HEK293 (cell line): ENCODE results near the gene PHF8.

Experiments
- CTCF ChIP-seq: fragments of 450-650 bp; formaldehyde crosslinking; IDR thresholded peaks from 2 replicates; pipeline ENCODE4 v1.5.1; 2016; ENCODE audit warnings: missing biosample characterization, missing genetic modification characterization
- OSR2 ChIP-seq: fragments of 450-650 bp; formaldehyde crosslinking; IDR thresholded peaks from 2 replicates; pipeline ENCODE4 v1.5.1; 2016; ENCODE audit warnings: missing biosample characterization, missing genetic modification characterization
- SP2 ChIP-seq: fragments of 450-650 bp; formaldehyde crosslinking; IDR thresholded peaks from 2 replicates; pipeline ENCODE4 v1.5.1; 2016; ENCODE audit warnings: missing biosample characterization, missing genetic modification characterization
- TCF7L2 ChIP-seq: IDR thresholded peaks from 2 replicates; pipeline ENCODE4 v1.6.1; 2011; ENCODE audit warnings: low read depth, mild to moderate bottlenecking, inconsistent platforms, low read length, moderate library complexity, borderline replicate concordance
- YY1 ChIP-seq: fragments of 450-650 bp; formaldehyde crosslinking; IDR thresholded peaks from 2 replicates; pipeline ENCODE4 v1.5.1; 2018; ENCODE audit warnings: missing biosample characterization, missing genetic modification characterization
- ZBTB11 ChIP-seq: fragments of 450-650 bp; formaldehyde crosslinking; conservative IDR thresholded peaks from 2 replicates; pipeline ENCODE4 v1.5.1; 2016; ENCODE audit warnings: low read depth, missing biosample characterization, missing genetic modification characterization
- ZNF398 ChIP-seq: fragments of 450-650 bp; formaldehyde crosslinking; IDR thresholded peaks from 2 replicates; pipeline ENCODE4 v1.5.1; 2017; ENCODE audit warnings: missing biosample characterization, missing genetic modification characterization
- ZNF501 ChIP-seq: fragments of 450-650 bp; formaldehyde crosslinking; IDR thresholded peaks from 2 replicates; pipeline ENCODE4 v1.5.1; 2016; ENCODE audit warnings: missing biosample characterization, missing genetic modification characterization
- ZNF571 ChIP-seq: fragments of 450-650 bp; formaldehyde crosslinking; IDR thresholded peaks from 2 replicates; pipeline ENCODE4 v1.5.0; 2017; ENCODE audit warnings: missing biosample characterization, missing genetic modification characterization
- ZNF791 ChIP-seq: fragments of 450-650 bp; formaldehyde crosslinking; IDR thresholded peaks from 2 replicates; pipeline ENCODE4 v1.5.1; 2016; ENCODE audit warnings: missing biosample characterization, missing genetic modification characterization
- TF ChIP-seq, protein P1 (sequence below): fragments of 450-650 bp; formaldehyde crosslinking; IDR thresholded peaks from 2 replicates; pipeline ENCODE4 v1.5.1; 2016; ENCODE audit warnings: missing biosample characterization, missing genetic modification characterization

GRCh38 chrX:54087661-54088060 is 43.4 kb upstream of the PHF8 start:
- TF ChIP-seq CTCF (tag by site-specific recombination) (no peak), ZNF791 (no peak), SP2 (tag by site-specific recombination) (no peak), ZNF571 (no peak), YY1 (tag by site-specific recombination) (no peak), ZBTB11 (tag by site-specific recombination) (no peak), ZNF398 (tag by site-specific recombination) (no peak), TCF7L2 (no peak), OSR2 (no peak), ZNF501 (no peak)
- TF ChIP-seq, protein P1, sequence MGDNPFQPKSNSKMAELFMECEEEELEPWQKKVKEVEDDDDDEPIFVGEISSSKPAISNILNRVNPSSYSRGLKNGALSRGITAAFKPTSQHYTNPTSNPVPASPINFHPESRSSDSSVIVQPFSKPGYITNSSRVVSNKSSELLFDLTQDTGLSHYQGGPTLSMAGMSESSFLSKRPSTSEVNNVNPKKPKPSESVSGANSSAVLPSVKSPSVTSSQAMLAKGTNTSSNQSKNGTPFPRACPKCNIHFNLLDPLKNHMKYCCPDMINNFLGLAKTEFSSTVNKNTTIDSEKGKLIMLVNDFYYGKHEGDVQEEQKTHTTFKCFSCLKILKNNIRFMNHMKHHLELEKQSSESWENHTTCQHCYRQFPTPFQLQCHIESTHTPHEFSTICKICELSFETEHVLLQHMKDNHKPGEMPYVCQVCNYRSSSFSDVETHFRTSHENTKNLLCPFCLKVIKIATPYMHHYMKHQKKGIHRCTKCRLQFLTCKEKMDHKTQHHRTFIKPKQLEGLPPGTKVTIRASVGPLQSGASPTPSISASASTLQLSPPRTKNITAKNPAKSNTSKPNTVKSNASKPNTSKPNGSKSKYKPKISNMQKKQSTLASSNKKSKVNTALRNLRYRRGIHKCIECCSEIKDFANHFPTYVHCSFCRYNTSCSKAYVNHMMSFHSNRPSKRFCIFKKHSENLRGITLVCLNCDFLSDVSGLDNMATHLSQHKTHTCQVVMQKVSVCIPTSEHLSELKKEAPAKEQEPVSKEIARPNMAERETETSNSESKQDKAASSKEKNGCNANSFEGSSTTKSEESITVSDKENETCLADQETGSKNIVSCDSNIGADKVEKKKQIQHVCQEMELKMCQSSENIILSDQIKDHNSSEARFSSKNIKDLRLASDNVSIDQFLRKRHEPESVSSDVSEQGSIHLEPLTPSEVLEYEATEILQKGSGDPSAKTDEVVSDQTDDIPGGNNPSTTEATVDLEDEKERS (tag by site-specific recombination): no peak
